Body of pancreas (tissue), 4 donors: ENCODE measurements around the gene ZC3H18. TPM values are rescaled to one million over a fixed set of nuclear protein-coding genes. Genes with fewer than 3 reads are reported as not detected.
A peak's percentile ranks its signal among the peaks of the same experiment; 100 is the strongest.

ENCODE experiments used
- ATAC-seq: fragments of 150-250 bp; one replicate; pipeline ENCODE4 v1.9.1; 2016
- DNase-seq, 4 donors: peaks; one replicate each; pipeline ENCODE4 v3.0.0-alpha.2; 2019
- H3K27ac ChIP-seq, 4 donors: fragments of 200-600 bp; sonication (generic); 1 replicate in 3 of 4; 2 replicates in 1 of 4; pipeline versions ENCODE4 v1.5.1 to v1.6.1; 2016 to 2019; ENCODE audit warnings: mild to moderate bottlenecking in 1 of 4, mixed read lengths in 1 of 4, moderate library complexity in 1 of 4
- H3K27me3 ChIP-seq, 2 donors: fragments of 200-600 bp; sonication (generic); one replicate each; pipeline ENCODE4 v1.6.0; 2016; ENCODE audit warnings: mild to moderate bottlenecking in 1 of 2
- H3K36me3 ChIP-seq, 2 donors: fragments of 200-600 bp; sonication (generic); replicated peaks in 1 of 2; 2 replicates each; pipeline ENCODE4 v1.5.1; 2016; ENCODE audit warnings: low read depth in 2 of 2; ENCODE audit not compliant: insufficient read depth in 1 of 2
- H3K4me1 ChIP-seq: fragments of 200-600 bp; sonication (generic); one replicate; pipeline ENCODE4 v1.6.0; 2016
- H3K4me3 ChIP-seq, 2 donors: fragments of 200-600 bp; sonication (generic); 1 replicate in 1 of 2; 2 replicates in 1 of 2; pipeline ENCODE4 v1.5.1; 2016 to 2019
- H3K9me3 ChIP-seq, 3 donors: fragments of 200-600 bp; sonication (generic); 1 replicate in 2 of 3; 2 replicates in 1 of 3; pipeline ENCODE4 v1.5.1; 2016
- CTCF ChIP-seq, 7 experiments: fragments of 450-650 bp in 4 of 7; fragments of 200-600 bp in 3 of 7; sonication (generic) in 3 of 7; IDR thresholded peaks; one replicate each; pipeline ENCODE4 v1.5.1; 2016 to 2019; ENCODE audit warnings: antibody characterized with exemption in 7 of 7
- POLR2A ChIP-seq, 3 donors: fragments of 450-650 bp; IDR thresholded peaks; one replicate each; pipeline ENCODE4 v1.6.1; 2016; ENCODE audit warnings: antibody characterized with exemption in 3 of 3, mild to moderate bottlenecking in 2 of 3
- WGBS, 2 donors: methylation state at CpG; one replicate each; pipeline ENCODE4 v1.1.5; 2017; 5-methylcytosine and 5-hydroxymethylcytosine counted together
- intact Hi-C: fragments of 100-400 bp; cut with DNase I; formaldehyde crosslinking; loops from one replicate; pipeline ENCODE4 v1.15.1; 2023
- total RNA-seq, 2 donors: library from RNA; depleted of rRNA; stranded (reverse); fragments of >200 nt; gene quantifications; one replicate each; pipeline ENCODE4 v1.1.0, GENCODE V29; 2016

ZC3H18 gene
- total RNA-seq, 2 donors from 2014 or later = 11.7 to 22.4 TPM

DNA sequence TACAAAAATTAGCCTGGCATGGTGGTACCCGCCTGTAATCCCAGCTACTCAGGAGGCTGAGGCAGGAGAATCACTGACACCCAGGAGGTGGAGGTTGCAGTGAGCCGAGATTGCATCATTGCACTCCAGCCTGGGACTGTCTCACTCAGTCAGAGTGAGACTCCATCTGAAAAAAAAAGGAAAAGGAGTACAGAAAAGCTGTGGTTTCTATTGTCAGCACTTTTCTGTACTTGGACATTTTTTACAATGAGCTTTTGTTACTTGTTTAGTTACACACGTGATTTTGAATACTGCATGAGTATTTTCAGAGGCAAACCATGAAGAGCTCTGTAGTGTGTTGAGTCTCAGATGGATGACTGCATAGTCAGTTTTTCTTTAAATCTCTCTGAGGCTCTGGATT lies 26.3 kb downstream of the ZC3H18 start:
- WGBS, 2 donors = 73 to 84% methylated on average over 3 of the region's 3 CpGs
- DNase-seq (peak in 1 of 4 donors; percentile 35), ATAC-seq (no peak)
- TF ChIP-seq POLR2A (IDR thresholded peaks at IDR 0.05) (no peak), CTCF (IDR thresholded peaks at IDR 0.05) (no peak)
- Histone ChIP-seq H3K27ac (peak overlapping the region in 1 of 4 donors; percentile 27), H3K9me3 (no peaks in the 10 kb centered on the region), H3K4me3 (no peak overlapping the region), H3K4me1 (no peaks in the 10 kb centered on the region), H3K27me3 (no peaks in the 10 kb centered on the region), H3K36me3 (peaks cover 0 to 17% of the 10 kb centered on the region in 2 donors)
- intact Hi-C loops = no loop called here

- no peak overlapping the region for H3K4me3 ChIP-seq
- DNase-seq (no peak), ATAC-seq (no peak)
- H3K27me3 ChIP-seq = no peaks in the 10 kb centered on the region
- peaks cover 0 to 18% of the 10 kb centered on the region in 2 donors for H3K36me3 ChIP-seq
- WGBS, 2 donors = 85 to 86% methylated on average over 20 to 21 of the region's 21 CpGs
- no peak for TF ChIP-seq POLR2A (IDR thresholded peaks at IDR 0.05)
- TF ChIP-seq CTCF (IDR thresholded peaks at IDR 0.05) = no peak
- no peaks in the 10 kb centered on the region for H3K9me3 ChIP-seq
- peak overlapping the region in 1 of 4 donors; percentile 77 for H3K27ac ChIP-seq
- no peaks in the 10 kb centered on the region for H3K4me1 ChIP-seq
- intact Hi-C loops = no loop called here
Measured at GRCh38 chr16:88597856-88598491, 27.8 kb downstream of the ZC3H18 start.

DNA sequence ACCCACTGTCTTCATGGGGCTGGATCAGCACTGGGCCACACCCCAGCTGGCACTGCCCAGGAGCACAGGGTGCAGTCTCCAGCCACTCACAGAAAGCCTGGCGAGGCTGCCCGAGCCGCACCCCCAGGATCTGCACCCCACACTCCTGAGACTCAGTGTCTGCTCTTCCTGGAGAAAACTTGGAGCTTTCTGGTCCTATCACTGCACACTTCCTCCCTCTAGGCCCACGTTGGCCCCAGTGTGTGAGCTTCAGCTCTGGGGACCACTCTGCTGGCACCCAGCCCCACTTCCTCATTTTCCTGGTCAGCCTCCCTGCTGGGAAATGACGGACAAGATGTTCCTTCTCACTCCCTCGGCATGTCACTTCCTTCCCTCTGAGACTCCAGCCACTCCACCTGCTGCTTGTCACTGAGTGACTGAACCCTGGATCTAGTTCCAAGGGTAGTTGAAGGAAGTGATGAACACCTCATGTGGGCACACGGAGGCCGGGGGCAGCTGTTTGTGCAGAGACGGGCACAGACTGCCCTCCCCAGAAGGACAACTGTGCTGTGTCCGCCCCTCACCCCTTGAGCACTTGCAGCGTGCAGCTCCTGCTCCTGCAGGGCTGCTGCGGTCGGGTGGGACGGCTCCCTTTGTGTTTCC lies 29.0 kb downstream of the ZC3H18 start:
- intact Hi-C loops = no loop called here
- H3K4me1 ChIP-seq = no peaks in the 10 kb centered on the region
- no peaks in the 10 kb centered on the region for H3K9me3 ChIP-seq
- H3K36me3 ChIP-seq = peaks cover 0 to 18% of the 10 kb centered on the region in 2 donors
- WGBS, 2 donors = 76 to 91% methylated on average over 11 to 14 of the region's 14 CpGs
- ATAC-seq = peak; percentile 47
- no peak for TF ChIP-seq CTCF (IDR thresholded peaks at IDR 0.05)
- peak in 1 of 3 donors; percentile 36 for TF ChIP-seq POLR2A (IDR thresholded peaks at IDR 0.05)
- H3K27me3 ChIP-seq = no peaks in the 10 kb centered on the region
- H3K27ac ChIP-seq = peak overlapping the region in 2 of 4 donors; percentile 35 to 77
- DNase-seq = peak in 3 of 4 donors; percentile 48 to 87 (median 51)
- no peak overlapping the region for H3K4me3 ChIP-seq

GRCh38 chr16:88599825-88600538 lies 29.8 kb downstream of the ZC3H18 start:
- no peak for ATAC-seq

More at GRCh38 chr16:88599825-88600538, 29.8 kb downstream of the ZC3H18 start:
- H3K4me3 ChIP-seq = no peak overlapping the region
- no peaks in the 10 kb centered on the region for H3K9me3 ChIP-seq
- TF ChIP-seq CTCF (IDR thresholded peaks at IDR 0.05) (no peak), POLR2A (IDR thresholded peaks at IDR 0.05) (no peak)
- DNase-seq = peak in 1 of 4 donors; percentile 18
- intact Hi-C loops = no loop called here
- no peaks in the 10 kb centered on the region for H3K4me1 ChIP-seq
- 85 to 90% methylated on average over 22 to 25 of the region's 25 CpGs for WGBS, 2 donors
- no peaks in the 10 kb centered on the region for H3K27me3 ChIP-seq
- peaks cover 0 to 18% of the 10 kb centered on the region in 2 donors for H3K36me3 ChIP-seq
- H3K27ac ChIP-seq = peak overlapping the region in 2 of 4 donors; percentile 52 to 74
